Measurements from ENCODE around the gene CDC34.

- no peak for TF ChIP-seq ZNF274 (IDR thresholded peaks at IDR 0.05; ENCODE audit: borderline replicate concordance, extremely low read depth, low read length)
- no peak for TF ChIP-seq POLR2AphosphoS5 (IDR thresholded peaks at IDR 0.05; ENCODE audit: low read depth, low read length)
Measured at GRCh38 chr19:588741-589692, 57.5 kb downstream of the CDC34 start.

All from H1 (cell line).